Right lobe of liver (tissue), 6 donors: ENCODE data around the gene MREG. TPM values are rescaled to one million over a fixed set of nuclear protein-coding genes. Genes with fewer than 3 reads are reported as not detected.

Experiments
- ATAC-seq, 4 donors: fragments of 200-7000 bp; cut with Tn5 transposase; one replicate each; pipeline ENCODE4 v1.9.1; 2020; ENCODE audit warnings: mild to moderate bottlenecking in 4 of 4, moderate library complexity in 4 of 4
- DNase-seq, 3 donors: peaks; one replicate each; pipeline ENCODE4 v3.0.0-alpha.2; 2020
- H3K27ac ChIP-seq, 3 donors: fragments of 200-600 bp; one replicate each; pipeline ENCODE4 v1.8.0; 2022
- H3K27me3 ChIP-seq, 2 donors: fragments of 200-600 bp; one replicate each; pipeline ENCODE4 v1.8.0; 2022
- H3K36me3 ChIP-seq, 4 donors: fragments of 200-600 bp; sonication (generic) in 1 of 4; one replicate each; pipeline versions ENCODE4 v1.5.1 to v1.8.0; 2017 to 2022; ENCODE audit warnings: control low read depth in 1 of 4
- H3K4me1 ChIP-seq, 4 donors: fragments of 200-600 bp; sonication (generic) in 1 of 4; one replicate each; pipeline versions ENCODE4 v1.5.1 to v1.8.0; 2017 to 2022; ENCODE audit warnings: control low read depth in 1 of 4
- H3K4me3 ChIP-seq, 3 donors: fragments of 200-600 bp; one replicate each; pipeline ENCODE4 v1.8.0; 2022
- H3K9me3 ChIP-seq, 4 donors: fragments of 200-600 bp; sonication (generic) in 1 of 4; one replicate each; pipeline versions ENCODE4 v1.5.1 to v1.8.0; 2017 to 2022; ENCODE audit warnings: control low read depth in 1 of 4
- POLR2A ChIP-seq: fragments of 450-650 bp; IDR thresholded peaks from one replicate; pipeline ENCODE4 v1.6.1; 2017; ENCODE audit warnings: antibody characterized with exemption, mild to moderate bottlenecking
- WGBS: methylation state at CpG from one replicate; pipeline ENCODE4 v1.1.6; 2018; ENCODE audit warnings: low coverage, low lambda C conversion rate; ENCODE audit not compliant: insufficient coverage; ENCODE audit errors: missing lambda C conversion rate; 5-methylcytosine and 5-hydroxymethylcytosine counted together
- intact Hi-C, 2 donors: fragments of 100-400 bp; cut with DNase I; formaldehyde crosslinking; loops; one replicate each; pipeline versions ENCODE4 v1.11.2 to v1.14.1; 2022
- total RNA-seq, 6 experiments: library from RNA; depleted of rRNA in 2 of 6; stranded (reverse); fragments of >200 nt in 2 of 6; fragmentation: NEBNext Ultra II Directional in 3 of 6; extraction: Animal tissue kit (Norgen Biotek cat#: 25700) in 3 of 6; gene quantifications; one replicate each; pipeline versions ENCODE4 v1.1.0 to v1.2.4, GENCODE V29; 2016 to 2023
- TF ChIP-seq, protein P1 (sequence below), 4 donors: fragments of 200-600 bp in 3 of 4; fragments of 450-650 bp in 1 of 4; IDR thresholded peaks; one replicate each; pipeline versions ENCODE4 v1.5.1 to v1.8.0; 2016 to 2022; ENCODE audit warnings: antibody characterized with exemption in 4 of 4, mild to moderate bottlenecking in 2 of 4
- donor health status: DM: no; HTN: yes; CAD: no.
- donor health status: DM: no; HTN: no; CAD: no.
- donor health status: DM: no; HTN: no; CAD: no.
- donor health status: DM: no; HTN: yes; CAD: no.
- donor health status: DM: no; HTN: yes; CAD: no.

The MREG gene
- total RNA-seq, 6 experiments from 2014 or later = 2.0 to 9.6 (median 5.0) TPM

GRCh38 chr2:216008387-216008786, 5.0 kb downstream of the MREG start:
- Histone ChIP-seq H3K36me3 (no peaks in the 10 kb centered on the region), H3K4me3 (no peak overlapping the region), H3K9me3 (no peaks in the 10 kb centered on the region), H3K4me1 (peaks cover 0 to 26% (median 5%) of the 10 kb centered on the region in 4 donors), H3K27ac (no peak overlapping the region), H3K27me3 (no peaks in the 10 kb centered on the region)
- DNase-seq (no peak), ATAC-seq (no peak)
- TF ChIP-seq, protein P1, sequence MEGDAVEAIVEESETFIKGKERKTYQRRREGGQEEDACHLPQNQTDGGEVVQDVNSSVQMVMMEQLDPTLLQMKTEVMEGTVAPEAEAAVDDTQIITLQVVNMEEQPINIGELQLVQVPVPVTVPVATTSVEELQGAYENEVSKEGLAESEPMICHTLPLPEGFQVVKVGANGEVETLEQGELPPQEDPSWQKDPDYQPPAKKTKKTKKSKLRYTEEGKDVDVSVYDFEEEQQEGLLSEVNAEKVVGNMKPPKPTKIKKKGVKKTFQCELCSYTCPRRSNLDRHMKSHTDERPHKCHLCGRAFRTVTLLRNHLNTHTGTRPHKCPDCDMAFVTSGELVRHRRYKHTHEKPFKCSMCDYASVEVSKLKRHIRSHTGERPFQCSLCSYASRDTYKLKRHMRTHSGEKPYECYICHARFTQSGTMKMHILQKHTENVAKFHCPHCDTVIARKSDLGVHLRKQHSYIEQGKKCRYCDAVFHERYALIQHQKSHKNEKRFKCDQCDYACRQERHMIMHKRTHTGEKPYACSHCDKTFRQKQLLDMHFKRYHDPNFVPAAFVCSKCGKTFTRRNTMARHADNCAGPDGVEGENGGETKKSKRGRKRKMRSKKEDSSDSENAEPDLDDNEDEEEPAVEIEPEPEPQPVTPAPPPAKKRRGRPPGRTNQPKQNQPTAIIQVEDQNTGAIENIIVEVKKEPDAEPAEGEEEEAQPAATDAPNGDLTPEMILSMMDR (IDR thresholded peaks at IDR 0.05) = no peak
- no peak for TF ChIP-seq POLR2A
- WGBS = 88% methylated on average over 3 of the region's 3 CpGs
- intact Hi-C loops = no loop called here

DNA sequence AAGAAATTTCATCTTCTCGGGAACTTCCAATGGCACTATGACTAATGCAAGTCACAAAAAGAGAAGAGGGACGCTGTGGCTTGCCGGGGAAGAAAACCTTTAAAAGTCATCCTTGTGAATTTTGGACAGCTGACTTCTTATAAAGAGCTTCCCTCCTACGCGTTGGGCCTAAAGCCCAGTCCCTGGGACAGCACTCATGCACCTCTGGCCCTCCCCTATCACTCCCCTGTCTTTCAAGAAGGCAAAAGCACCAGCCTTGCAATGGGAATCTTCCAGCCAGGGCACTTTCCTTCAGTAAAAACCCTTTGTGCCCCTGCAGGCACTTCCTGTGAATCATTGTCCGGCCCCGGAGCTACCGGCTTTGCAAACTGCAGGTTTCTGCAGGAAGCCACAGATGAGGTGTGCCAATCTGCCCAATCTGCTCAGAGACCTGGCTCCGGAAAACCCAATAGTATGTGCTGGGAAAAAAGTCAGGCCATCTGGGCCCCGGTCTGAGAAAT, 7.1 kb downstream of the MREG start:
- DNase-seq = peak in 1 of 3 donors; percentile 32

GRCh38 chr2:216004697-216005283, 8.6 kb downstream of the MREG start:
- Histone ChIP-seq H3K27me3 (no peaks in the 10 kb centered on the region), H3K4me1 (peaks cover 0 to 13% (median 0%) of the 10 kb centered on the region in 4 donors), H3K9me3 (no peaks in the 10 kb centered on the region), H3K4me3 (no peak overlapping the region), H3K36me3 (peaks cover 0 to 9% (median 0%) of the 10 kb centered on the region in 4 donors), H3K27ac (no peak overlapping the region)
- no peak for ATAC-seq
- TF ChIP-seq, protein P1 (IDR thresholded peaks at IDR 0.05) = no peak
- no peak for TF ChIP-seq POLR2A
- WGBS = 73% methylated on average over 3 of the region's 3 CpGs
- DNase-seq = no peak
- intact Hi-C loops = no loop called here

More for the DNA sequence above, 7.1 kb downstream of the MREG start:
- H3K9me3 ChIP-seq = no peaks in the 10 kb centered on the region
- intact Hi-C loops = no loop called here
- H3K4me1 ChIP-seq = peaks cover 0 to 13% (median 0%) of the 10 kb centered on the region in 4 donors
- no peaks in the 10 kb centered on the region for H3K27me3 ChIP-seq
- 31% methylated on average over 4 of the region's 10 CpGs for WGBS
- TF ChIP-seq, protein P1 (IDR thresholded peaks at IDR 0.05) = no peak
- ATAC-seq = peak; percentile 7 to 56 (median 16)
- H3K4me3 ChIP-seq = no peak overlapping the region
- no peaks in the 10 kb centered on the region for H3K36me3 ChIP-seq
- H3K27ac ChIP-seq = no peak overlapping the region

DNA sequence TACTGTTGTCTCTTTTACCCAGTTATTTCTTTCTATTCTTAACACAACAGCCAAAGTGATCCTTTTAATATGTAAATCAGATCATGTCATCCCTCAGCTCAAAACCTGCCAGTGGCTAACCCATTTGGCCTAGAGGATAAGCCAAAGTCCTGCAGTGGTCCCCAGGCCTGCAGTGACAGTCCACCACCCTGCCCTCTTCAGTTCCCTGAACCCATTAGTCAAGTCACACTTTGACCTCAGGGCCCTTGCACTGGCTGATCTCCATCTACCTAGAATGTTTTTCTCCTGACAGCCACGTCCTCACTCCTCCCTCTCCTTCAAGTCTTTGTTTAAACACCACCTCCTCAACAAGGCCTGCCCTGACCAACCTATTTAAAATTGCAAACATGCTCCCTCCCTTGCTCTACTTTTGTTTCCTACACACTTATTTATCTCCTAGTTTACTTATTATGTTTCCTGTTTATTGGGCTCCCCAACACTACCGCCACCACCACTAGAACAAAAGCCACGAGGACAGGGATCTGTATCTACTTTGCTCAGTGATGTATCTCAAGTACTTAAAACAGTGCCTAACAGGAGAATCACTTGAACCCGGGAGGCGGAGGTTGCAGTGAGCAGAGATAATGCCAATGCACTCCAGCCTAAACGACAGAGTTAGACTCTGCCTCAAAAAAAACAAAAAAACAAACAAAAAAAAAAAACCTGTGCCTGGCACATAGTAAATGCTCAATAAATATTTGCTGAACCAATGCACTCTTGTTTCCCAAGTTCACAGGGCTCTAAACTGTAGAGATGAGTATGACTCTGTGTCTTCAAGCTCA, 9.3 kb downstream of the MREG start:
- H3K36me3 ChIP-seq = peaks cover 0 to 10% (median 0%) of the 10 kb centered on the region in 4 donors
- peak in 3 of 4 donors; percentile 50 to 55 (median 53) for ATAC-seq
- WGBS = 51% methylated on average over 6 of the region's 6 CpGs
- no peak overlapping the region for H3K27ac ChIP-seq
- H3K9me3 ChIP-seq = no peaks in the 10 kb centered on the region
- TF ChIP-seq, protein P1 (IDR thresholded peaks at IDR 0.05) = no peak
- TF ChIP-seq POLR2A = no peak
- no peak overlapping the region for H3K4me3 ChIP-seq
- H3K27me3 ChIP-seq = no peaks in the 10 kb centered on the region
- peaks cover 0 to 13% (median 0%) of the 10 kb centered on the region in 4 donors for H3K4me1 ChIP-seq
- intact Hi-C loops = no loop called here
- DNase-seq = no peak
